KOPT-K1 (cell line): Measurements from ENCODE around the gene VPS26B.
"Not testable (repeated sequence)": the region's sequence is repeated elsewhere in the genome, so short reads cannot be mapped to it uniquely, and the experiment has no call there.

Source experiments
- H3K27ac ChIP-seq: fragments of 200-600 bp; sonication (generic); 2 replicates; pipeline ENCODE4 v1.5.1; 2016; ENCODE audit warnings: antibody characterized with exemption, mild to moderate bottlenecking, low read depth, low read length; ENCODE audit not compliant: poor library complexity, severe bottlenecking
- H3K36me3 ChIP-seq: fragments of 200-600 bp; sonication (generic); 2 replicates; pipeline ENCODE4 v1.5.1; 2017; ENCODE audit warnings: antibody characterized with exemption, mild to moderate bottlenecking, low read length, moderate library complexity; ENCODE audit not compliant: insufficient read depth
- H3K9me3 ChIP-seq: fragments of 200-600 bp; sonication (generic); 2 replicates; pipeline ENCODE4 v1.5.1; 2017; ENCODE audit warnings: antibody characterized with exemption, low read length, mild to moderate bottlenecking; ENCODE audit not compliant: insufficient read depth, poor library complexity, severe bottlenecking

VPS26B gene

DNA sequence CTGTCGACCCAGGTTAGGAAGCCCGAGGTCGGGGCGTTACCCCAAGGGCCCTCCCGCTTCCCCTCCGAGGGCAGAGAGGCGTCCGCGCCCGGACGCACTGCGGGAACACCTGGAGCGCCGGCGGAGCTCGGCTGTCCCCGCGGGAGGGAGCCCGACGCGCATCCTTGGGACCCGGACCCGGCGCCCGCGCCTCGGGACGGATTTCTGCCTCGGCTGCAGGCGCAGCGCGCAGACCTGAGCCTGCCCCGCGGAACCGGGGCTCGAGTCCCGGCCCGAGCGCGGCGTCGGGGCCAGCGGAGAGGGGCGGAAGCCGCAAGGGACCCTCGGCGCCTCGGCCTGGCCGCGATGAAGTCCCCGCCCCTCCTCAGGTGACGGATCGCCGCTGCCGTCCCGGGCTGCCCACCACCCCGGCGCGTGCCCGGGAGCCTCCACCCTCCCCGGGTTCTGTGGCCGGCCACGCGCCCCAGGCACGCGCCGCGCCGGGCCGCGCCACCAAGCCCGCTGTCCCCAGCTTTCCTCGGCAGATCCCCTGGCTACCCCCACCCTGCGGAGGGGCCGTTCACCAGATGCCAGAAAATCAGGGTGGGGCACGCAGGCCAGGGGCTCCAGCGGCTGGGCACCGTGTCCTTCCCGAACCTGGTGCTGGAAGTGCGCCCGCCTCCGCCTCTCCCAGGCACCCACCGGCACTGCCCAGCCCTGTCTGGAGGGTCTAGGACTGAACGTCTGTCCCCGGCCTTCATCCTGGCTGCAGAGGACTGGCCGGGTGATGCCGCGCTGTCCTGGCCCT is 52.1 kb downstream of the VPS26B start:
- H3K27ac ChIP-seq = peak overlapping the region; percentile 61
- no peaks in the 10 kb centered on the region for H3K36me3 ChIP-seq

GRCh38 chr11:134277183-134278001 is 52.9 kb downstream of the VPS26B start:
- no peaks in the 10 kb centered on the region for H3K9me3 ChIP-seq
- H3K27ac ChIP-seq = no peak overlapping the region

More for the DNA sequence above, 52.1 kb downstream of the VPS26B start:
- no peaks in the 10 kb centered on the region for H3K9me3 ChIP-seq

GRCh38 chr11:134278356-134278755 is 53.9 kb downstream of the VPS26B start:
- Histone ChIP-seq H3K36me3 (no peaks in the 10 kb centered on the region), H3K9me3 (no peaks in the 10 kb centered on the region), H3K27ac (no peak overlapping the region)

More at GRCh38 chr11:134277183-134278001, 52.9 kb downstream of the VPS26B start:
- H3K36me3 ChIP-seq = no peaks in the 10 kb centered on the region

DNA sequence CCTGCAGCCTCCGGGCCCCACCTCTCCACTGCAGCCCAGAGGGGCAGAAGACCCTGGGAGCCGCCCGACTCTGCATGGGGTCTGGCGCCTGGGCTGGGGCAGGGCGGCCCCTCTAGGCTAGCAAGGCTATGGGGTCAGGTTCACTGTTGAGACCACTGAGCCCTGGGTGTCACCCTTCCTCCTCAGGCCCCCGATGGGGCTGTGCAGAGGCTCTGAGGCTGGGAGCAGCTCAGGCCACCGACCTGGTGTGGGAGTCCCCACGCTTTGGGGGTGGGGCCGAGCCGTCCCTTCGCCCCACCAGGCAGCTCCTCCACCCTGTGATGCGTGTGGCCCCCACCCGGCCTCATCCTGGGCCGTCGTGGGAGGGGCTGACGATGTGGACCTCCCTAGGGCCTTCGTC is 57.2 kb downstream of the VPS26B start:
- H3K36me3 ChIP-seq, H3K27ac ChIP-seq, H3K9me3 ChIP-seq: not testable (repeated sequence)

- H3K27ac ChIP-seq = no peak overlapping the region
- no peaks in the 10 kb centered on the region for H3K9me3 ChIP-seq
- no peaks in the 10 kb centered on the region for H3K36me3 ChIP-seq
Observed at GRCh38 chr11:134282121-134283045, 57.9 kb downstream of the VPS26B start.

DNA sequence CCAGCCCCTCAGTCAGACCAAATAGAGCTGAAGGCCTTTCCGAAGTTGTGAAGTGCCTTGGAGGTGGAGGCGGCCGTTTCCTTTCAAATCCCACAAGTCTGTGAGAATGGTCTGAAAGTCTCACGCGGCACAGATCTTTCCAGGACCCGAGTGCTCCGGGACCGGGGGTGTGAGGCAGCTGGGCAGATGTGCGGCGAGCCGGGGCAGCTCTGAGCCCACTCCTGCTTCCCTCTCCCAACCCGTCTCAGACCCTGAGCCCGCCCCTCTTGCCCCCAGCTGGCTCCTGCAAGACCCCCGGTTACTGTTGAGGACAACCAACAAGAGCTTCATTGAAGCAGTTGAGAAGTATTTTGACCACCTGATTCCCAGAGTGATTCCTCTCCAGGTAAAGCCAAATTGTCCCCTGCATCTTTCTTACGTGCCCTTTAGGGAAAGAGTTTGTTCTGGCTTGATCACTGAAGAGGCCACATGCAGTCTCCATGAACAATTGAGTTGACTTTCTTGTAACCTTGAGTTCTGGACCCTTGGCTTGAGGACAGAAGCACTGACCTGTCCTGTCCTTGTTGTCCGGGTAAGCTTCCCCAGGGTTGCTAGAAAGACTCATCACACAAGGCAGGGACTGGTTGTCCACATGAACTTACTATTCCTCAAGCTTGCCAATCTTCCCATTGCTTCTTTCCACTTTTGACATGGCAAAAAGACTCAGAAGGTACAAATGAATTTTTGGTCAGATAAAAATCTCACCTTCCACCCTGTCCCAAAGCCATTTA is 59.2 kb downstream of the VPS26B start:
- no peaks in the 10 kb centered on the region for H3K9me3 ChIP-seq
- no peak overlapping the region for H3K27ac ChIP-seq
- no peaks in the 10 kb centered on the region for H3K36me3 ChIP-seq

DNA sequence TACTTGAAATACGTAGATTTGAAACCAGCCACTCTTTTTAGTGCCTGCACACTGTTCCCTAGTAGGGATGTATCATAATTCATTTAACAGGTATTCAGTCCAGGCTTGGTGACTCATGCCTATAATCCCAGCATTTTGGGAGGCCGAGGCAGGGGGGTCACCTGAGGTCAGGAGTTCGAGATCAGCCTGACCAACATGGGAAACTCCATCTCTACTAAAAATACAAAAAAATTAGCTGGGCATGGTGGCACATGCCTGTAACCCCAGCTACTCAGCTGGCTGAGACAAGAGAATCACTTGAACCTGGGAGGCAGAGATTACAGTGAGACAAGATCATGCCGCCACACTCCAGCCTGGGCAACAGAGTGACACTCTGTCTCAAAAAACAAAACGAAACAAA is 59.9 kb downstream of the VPS26B start:
- H3K36me3 ChIP-seq, H3K27ac ChIP-seq, H3K9me3 ChIP-seq: not testable (repeated sequence)

DNA sequence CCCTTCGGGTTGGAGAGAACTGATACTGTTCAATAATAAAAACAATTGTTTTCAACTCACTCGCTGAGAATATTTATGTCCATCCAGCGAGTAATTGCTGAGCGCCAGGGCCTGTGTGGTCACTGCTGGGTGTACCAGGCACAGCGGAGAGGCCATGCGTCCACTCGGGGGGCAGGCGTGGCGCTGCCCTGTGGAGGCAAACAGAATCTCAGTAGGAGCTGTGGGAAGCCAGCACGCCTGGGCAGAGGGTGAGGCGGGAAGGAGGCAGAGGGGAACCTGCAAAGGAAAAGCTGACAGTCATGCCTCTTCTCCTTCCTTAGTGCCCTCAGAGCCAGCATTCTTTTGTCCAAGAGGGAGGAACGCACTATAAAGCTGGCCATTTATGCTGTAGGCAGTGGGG is 63.1 kb downstream of the VPS26B start:
- Histone ChIP-seq H3K36me3 (no peaks in the 10 kb centered on the region), H3K27ac (no peak overlapping the region), H3K9me3 (no peaks in the 10 kb centered on the region)

DNA sequence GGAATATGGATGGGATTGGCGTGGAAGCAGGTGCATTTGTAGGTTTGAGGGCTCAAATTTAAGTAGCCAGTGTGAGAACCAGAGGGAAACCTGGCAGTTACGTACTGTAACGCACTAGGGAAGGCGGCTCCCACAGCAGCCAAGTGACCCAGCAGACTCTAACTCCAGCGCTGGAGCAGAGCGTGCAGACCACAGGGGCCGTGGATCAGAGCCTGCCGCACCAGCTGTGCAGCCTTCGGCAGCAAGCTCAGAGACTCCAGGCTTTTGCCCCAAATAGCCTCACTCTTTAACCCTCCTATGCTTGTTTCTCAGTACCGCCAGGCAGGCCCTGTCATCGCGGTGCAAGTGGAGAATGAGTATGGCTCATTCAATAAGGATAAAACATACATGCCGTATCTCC is 64.0 kb downstream of the VPS26B start:
- no peaks in the 10 kb centered on the region for H3K36me3 ChIP-seq
- H3K9me3 ChIP-seq = no peaks in the 10 kb centered on the region
- H3K27ac ChIP-seq = no peak overlapping the region

- H3K27ac ChIP-seq = no peak overlapping the region
- no peaks in the 10 kb centered on the region for H3K9me3 ChIP-seq
- no peaks in the 10 kb centered on the region for H3K36me3 ChIP-seq
Observed at GRCh38 chr11:134289167-134289566, 64.7 kb downstream of the VPS26B start.

DNA sequence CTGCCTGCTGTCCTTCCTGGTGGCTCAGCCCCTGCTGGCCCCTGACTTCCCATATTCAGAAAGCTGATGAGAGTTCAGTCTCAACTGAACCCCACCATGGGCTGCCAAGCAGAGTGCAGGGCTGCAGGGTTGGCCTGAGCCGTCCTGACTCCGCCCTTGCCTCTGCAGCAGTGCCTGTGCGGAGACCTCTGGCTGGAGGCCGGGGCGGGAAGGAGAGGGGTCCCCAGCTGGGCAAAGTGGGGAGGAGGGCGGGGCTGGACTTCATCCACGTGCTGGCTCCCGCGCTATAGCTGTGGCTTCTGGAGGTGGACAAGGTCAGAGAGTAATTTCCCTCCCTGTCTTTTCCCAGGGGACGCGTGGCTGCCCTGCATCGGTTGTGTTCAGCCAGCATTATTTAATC is 65.3 kb downstream of the VPS26B start:
- H3K27ac ChIP-seq = no peak overlapping the region
- no peaks in the 10 kb centered on the region for H3K36me3 ChIP-seq
- H3K9me3 ChIP-seq = no peaks in the 10 kb centered on the region

- no peak overlapping the region for H3K27ac ChIP-seq
- H3K36me3 ChIP-seq = no peaks in the 10 kb centered on the region
- no peaks in the 10 kb centered on the region for H3K9me3 ChIP-seq
Observed at GRCh38 chr11:134290646-134291045, 66.2 kb downstream of the VPS26B start.

DNA sequence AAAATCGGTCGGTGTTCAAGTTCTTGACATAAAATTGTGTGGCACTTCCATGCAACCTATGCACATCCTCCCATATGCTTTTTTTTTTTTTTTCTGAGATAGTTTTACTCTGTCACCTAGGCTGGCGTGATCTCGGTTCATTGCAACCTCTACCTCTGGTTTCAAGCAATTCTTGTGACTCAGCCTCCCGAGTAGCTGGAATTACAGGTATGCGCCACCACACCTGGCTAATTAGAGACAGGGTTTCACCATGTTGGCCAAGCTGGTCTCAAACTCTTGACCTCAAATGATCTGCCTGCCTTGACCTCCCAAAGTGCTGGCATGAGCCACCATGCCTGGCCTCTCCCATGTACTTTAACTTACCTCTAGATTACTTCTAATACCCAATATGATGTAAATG is 66.7 kb downstream of the VPS26B start:
- Histone ChIP-seq H3K9me3 (no peaks in the 10 kb centered on the region), H3K27ac (no peak overlapping the region), H3K36me3 (no peaks in the 10 kb centered on the region)

GRCh38 chr11:134292661-134293060 is 68.2 kb downstream of the VPS26B start:
- Histone ChIP-seq H3K9me3 (no peaks in the 10 kb centered on the region), H3K36me3 (no peaks in the 10 kb centered on the region), H3K27ac (no peak overlapping the region)
